Islet of Langerhans (tissue), 1 donor: ENCODE data around the gene TMED8.

ENCODE experiments used
- FAIRE-seq: peaks from one replicate; lab custom pipeline; 2011; peaks lifted over from hg19 to GRCh38; lab: Jason Lieb, UNC

TMED8 gene

DNA sequence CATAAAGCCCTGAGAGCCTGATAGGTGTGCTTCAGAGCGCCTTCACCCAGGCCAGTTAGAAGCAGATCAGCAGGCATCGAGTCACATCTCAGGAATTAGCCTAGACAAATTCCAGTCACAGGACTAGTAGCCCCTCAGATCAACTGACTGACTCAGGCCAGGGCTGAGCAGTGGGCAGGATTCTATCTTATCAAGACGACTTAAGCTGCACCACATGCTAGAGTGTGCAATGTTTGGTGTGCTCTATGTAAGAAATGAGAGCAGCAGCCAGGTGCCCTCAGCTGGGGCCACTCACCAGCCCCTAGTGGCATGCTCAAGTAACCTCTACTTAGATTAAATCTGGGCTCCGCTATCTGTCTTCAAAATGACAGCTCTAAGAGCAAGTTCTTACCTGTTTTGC, 86.2 kb downstream of the TMED8 start:
- no peak for FAIRE-seq

GRCh38 chr14:77286576-77286975, 90.3 kb downstream of the TMED8 start:
- no peak for FAIRE-seq
